Ishikawa (cell line): Measurements from ENCODE around the gene PSPC1.

ENCODE experiments used
- CEBPB ChIP-seq: IDR thresholded peaks from 2 replicates; pipeline ENCODE4 v1.6.1; 2012
- CREB1 ChIP-seq: IDR thresholded peaks from 2 replicates; pipeline ENCODE4 v1.6.1; 2012; ENCODE audit warnings: low read depth
- EGR1 ChIP-seq: IDR thresholded peaks from 2 replicates; pipeline ENCODE4 v1.6.1; 2012
- EP300 ChIP-seq: IDR thresholded peaks from 2 replicates; pipeline ENCODE4 v1.6.1; 2012; ENCODE audit warnings: borderline replicate concordance
- FOXM1 ChIP-seq: IDR thresholded peaks from 2 replicates; pipeline ENCODE4 v1.6.1; 2012; ENCODE audit warnings: low read depth, borderline replicate concordance
- MAX ChIP-seq: IDR thresholded peaks from 2 replicates; pipeline ENCODE4 v1.6.1; 2012
- NFIC ChIP-seq: IDR thresholded peaks from 2 replicates; pipeline ENCODE4 v1.6.1; 2012
- RAD21 ChIP-seq: IDR thresholded peaks from 2 replicates; pipeline ENCODE4 v1.6.1; 2012; ENCODE audit warnings: low read depth
- REST ChIP-seq: IDR thresholded peaks from 2 replicates; pipeline ENCODE4 v1.6.1; 2012; ENCODE audit warnings: low read depth, mild to moderate bottlenecking
- TAF1 ChIP-seq: IDR thresholded peaks from 2 replicates; pipeline ENCODE4 v1.6.1; 2012; ENCODE audit warnings: low read depth, mild to moderate bottlenecking
- TCF12 ChIP-seq: IDR thresholded peaks from 2 replicates; pipeline ENCODE4 v1.6.1; 2012; ENCODE audit warnings: low read depth
- TEAD4 ChIP-seq: IDR thresholded peaks from 2 replicates; pipeline ENCODE4 v1.6.1; 2012
- USF1 ChIP-seq: IDR thresholded peaks from 2 replicates; pipeline ENCODE4 v1.6.1; 2012
- YY1 ChIP-seq: IDR thresholded peaks from 2 replicates; pipeline ENCODE4 v1.6.1; 2012; ENCODE audit warnings: low read depth
- ZBTB7A ChIP-seq: IDR thresholded peaks from 2 replicates; pipeline ENCODE4 v1.6.1; 2012; ENCODE audit warnings: low read depth

Gene PSPC1

GRCh38 chr13:19713186-19713965 is 69.4 kb downstream of the PSPC1 start:
- TF ChIP-seq RAD21: no peak
- TF ChIP-seq NFIC: no peak
- no peak for TF ChIP-seq EP300
- no peak for TF ChIP-seq CREB1
- no peak for TF ChIP-seq YY1
- TF ChIP-seq USF1: no peak
- TF ChIP-seq EGR1: no peak
- no peak for TF ChIP-seq FOXM1
- TF ChIP-seq CEBPB: no peak
- no peak for TF ChIP-seq MAX
- TF ChIP-seq REST: no peak
- TF ChIP-seq TAF1: no peak

GRCh38 chr13:19695829-19696228 is 86.9 kb downstream of the PSPC1 start:
- TF ChIP-seq MAX (no peak), EP300 (no peak), CEBPB (no peak), REST (no peak), CREB1 (no peak), USF1 (no peak), YY1 (no peak), RAD21 (no peak)

- TF ChIP-seq NFIC (no peak), EP300 (no peak), TAF1 (no peak), MAX (no peak), TEAD4 (no peak)
Measured at GRCh38 chr13:19695428-19695827, 87.3 kb downstream of the PSPC1 start.

GRCh38 chr13:19685437-19685836 is 97.3 kb downstream of the PSPC1 start:
- no peak for TF ChIP-seq ZBTB7A

- no peak for TF ChIP-seq TCF12
Measured at GRCh38 chr13:19685034-19685433, 97.7 kb downstream of the PSPC1 start.

GRCh38 chr13:19681517-19681916 is 101.2 kb downstream of the PSPC1 start:
- TF ChIP-seq FOXM1 (no peak), MAX (no peak), REST (no peak), RAD21 (no peak), NFIC (no peak), YY1 (no peak), EP300 (no peak), ZBTB7A (no peak), TEAD4 (no peak), TAF1 (no peak)
